IMR-90 (cell line): ENCODE data around the gene EXOSC3. TPM values are rescaled to one million over a fixed set of nuclear protein-coding genes. Genes with fewer than 3 reads are reported as not detected.

Source experiments
- ATAC-seq: fragments of 200-7000 bp; cut with Tn5 transposase; 2 replicates; pipeline ENCODE4 v1.9.1; 2020; ENCODE audit warnings: low read depth, mild to moderate bottlenecking, moderate library complexity
- BruUV-seq: library from RNA; stranded (reverse); fragments of 400-500 nt; replicated peaks from 2 replicates; lab custom pipeline; 2021; lab: Mats Ljungman, UMichigan
- CTCF ChIA-PET: fragments of 300-600 bp; formaldehyde crosslinking; extraction: SDS; loops from one replicate; lab custom pipeline; 2021; ENCODE audit warnings: antibody characterized with exemption; lab: Yijun Ruan, JAX
- POLR2A ChIA-PET: fragments of 300-600 bp; sonication (Branson Sonifier 250); formaldehyde crosslinking; loops from one replicate; lab custom pipeline; 2022; ENCODE audit warnings: antibody characterized with exemption; ENCODE audit not compliant: unreplicated experiment; lab: Charles Lee
- DNase-seq: peaks from one replicate; pipeline ENCODE4 v3.0.0; 2013
- H2AFZ ChIP-seq: replicated peaks from 2 replicates; pipeline ENCODE3; 2013; ENCODE audit warnings: low read length, mild to moderate bottlenecking; ENCODE audit not compliant: poor library complexity
- H2AK5ac ChIP-seq: 2 replicates; pipeline ENCODE4 v1.6.1; 2013; ENCODE audit warnings: low read depth, low read length, inconsistent platforms
- H2AK9ac ChIP-seq: replicated peaks from 2 replicates; pipeline ENCODE3; 2013; ENCODE audit warnings: mild to moderate bottlenecking, low read depth, low read length, moderate library complexity; ENCODE audit not compliant: poor library complexity
- H2BK120ac ChIP-seq: 2 replicates; pipeline ENCODE4 v1.6.1; 2013; ENCODE audit warnings: low read depth, low read length, inconsistent platforms
- H2BK15ac ChIP-seq: 3 replicates; pipeline ENCODE4 v1.6.1; 2013; ENCODE audit warnings: low read depth, low read length, inconsistent platforms
- H2BK20ac ChIP-seq: 2 replicates; pipeline ENCODE4 v1.6.1; 2013; ENCODE audit warnings: low read depth, mild to moderate bottlenecking, inconsistent platforms, low read length, moderate library complexity
- H2BK5ac ChIP-seq: 2 replicates; pipeline ENCODE4 v1.6.1; 2013; ENCODE audit warnings: mild to moderate bottlenecking, low read depth, low read length, inconsistent platforms; ENCODE audit not compliant: poor library complexity, severe bottlenecking
- H3K14ac ChIP-seq: replicated peaks from 2 replicates; pipeline ENCODE4 v1.6.1; 2013; ENCODE audit warnings: low read depth, low read length, inconsistent platforms
- H3K18ac ChIP-seq: 2 replicates; pipeline ENCODE4 v1.6.1; 2013; ENCODE audit warnings: low read depth, low read length, control low read depth
- H3K23ac ChIP-seq: 2 replicates; pipeline ENCODE4 v1.6.1; 2013; ENCODE audit warnings: low read depth, low read length, inconsistent platforms
- H3K27ac ChIP-seq: 2 replicates; pipeline ENCODE4 v1.5.1; 2013; ENCODE audit warnings: mild to moderate bottlenecking, control low read depth, low read length; ENCODE audit not compliant: insufficient read depth
- H3K27me3 ChIP-seq: 2 replicates; pipeline ENCODE4 v1.6.1; 2013; ENCODE audit warnings: low read length; ENCODE audit not compliant: control insufficient read depth, insufficient read depth
- H3K36me3 ChIP-seq: 2 replicates; pipeline ENCODE4 v1.6.1; 2013; ENCODE audit warnings: low read length, mixed read lengths; ENCODE audit not compliant: control insufficient read depth, insufficient read depth
- H3K4ac ChIP-seq: 2 replicates; pipeline ENCODE4 v1.6.1; 2013; ENCODE audit warnings: low read depth, low read length, inconsistent platforms
- H3K4me1 ChIP-seq: 2 replicates; pipeline ENCODE4 v1.6.1; 2013; ENCODE audit warnings: low read length, mixed read lengths; ENCODE audit not compliant: control insufficient read depth, insufficient read depth
- H3K4me2 ChIP-seq: 2 replicates; pipeline ENCODE4 v1.6.1; 2013; ENCODE audit warnings: low read depth, mild to moderate bottlenecking, control low read depth, low read length, moderate library complexity
- H3K4me3 ChIP-seq: 2 replicates; pipeline ENCODE4 v1.5.1; 2013; ENCODE audit warnings: low read depth, mild to moderate bottlenecking, control low read depth, low read length, moderate library complexity; ENCODE audit not compliant: insufficient read depth
- H3K56ac ChIP-seq: 2 replicates; pipeline ENCODE4 v1.6.1; 2013; ENCODE audit warnings: low read length, inconsistent platforms; ENCODE audit not compliant: insufficient read depth; ENCODE audit errors: extremely low read depth
- H3K79me1 ChIP-seq, 2 experiments: 2 replicates each; pipeline ENCODE4 v1.6.1; 2013; ENCODE audit warnings: low read length in 2 of 2, inconsistent platforms in 1 of 2, low read depth in 1 of 2
- H3K9ac ChIP-seq: 2 replicates; pipeline ENCODE4 v1.6.1; 2013; ENCODE audit warnings: low read depth, low read length, control low read depth
- H3K9me1 ChIP-seq: 2 replicates; pipeline ENCODE4 v1.6.1; 2013; ENCODE audit warnings: low read length, inconsistent platforms; ENCODE audit not compliant: insufficient read depth
- H3K9me3 ChIP-seq: 2 replicates; pipeline ENCODE4 v1.6.1; 2013; ENCODE audit warnings: low read length; ENCODE audit not compliant: control insufficient read depth, insufficient read depth
- H4K20me1 ChIP-seq: 2 replicates; pipeline ENCODE4 v1.6.1; 2013; ENCODE audit warnings: low read length, inconsistent platforms; ENCODE audit not compliant: insufficient read depth
- H4K5ac ChIP-seq: 2 replicates; pipeline ENCODE4 v1.6.1; 2013; ENCODE audit warnings: mild to moderate bottlenecking, low read depth, low read length, control low read depth
- H4K8ac ChIP-seq, 2 experiments: 2 replicates each; pipeline ENCODE4 v1.6.1; 2013; ENCODE audit warnings: low read depth in 2 of 2, low read length in 2 of 2, control low read depth in 1 of 2, inconsistent platforms in 1 of 2
- H4K91ac ChIP-seq: 2 replicates; pipeline ENCODE4 v1.6.1; 2013; ENCODE audit warnings: low read depth, low read length, inconsistent platforms; ENCODE audit not compliant: insufficient read depth
- BHLHE40 ChIP-seq: fragments of 150-350 bp; IDR thresholded peaks from 2 replicates; pipeline ENCODE4 v1.6.1; 2016; ENCODE audit warnings: mild to moderate bottlenecking, low read depth, low read length
- CEBPB ChIP-seq: IDR thresholded peaks from 2 replicates; pipeline ENCODE4 v1.6.1; 2012; ENCODE audit warnings: low read depth, low read length, improper control_type of control experiment
- CTCF ChIP-seq: conservative IDR thresholded peaks from 2 replicates; pipeline ENCODE4 v1.5.1; 2012; ENCODE audit warnings: mild to moderate bottlenecking, low read depth, low read length, improper control_type of control experiment
- ELK1 ChIP-seq: fragments of 150-350 bp; IDR thresholded peaks from 2 replicates; pipeline ENCODE4 v1.6.1; 2016; ENCODE audit warnings: low read depth, mild to moderate bottlenecking, low read length, moderate library complexity, borderline replicate concordance
- FOS ChIP-seq: fragments of 150-350 bp; IDR thresholded peaks from 2 replicates; pipeline ENCODE4 v1.6.1; 2016; ENCODE audit warnings: low read depth, low read length
- MAFK ChIP-seq: IDR thresholded peaks from 2 replicates; pipeline ENCODE4 v1.6.1; 2012; ENCODE audit warnings: low read depth, low read length, improper control_type of control experiment
- MAZ ChIP-seq: IDR thresholded peaks from 2 replicates; pipeline ENCODE4 v1.6.1; 2012; ENCODE audit warnings: low read depth, mild to moderate bottlenecking, low read length, improper control_type of control experiment, moderate library complexity, borderline replicate concordance
- MXI1 ChIP-seq: IDR thresholded peaks from 2 replicates; pipeline ENCODE4 v1.6.1; 2012; ENCODE audit warnings: low read depth, mild to moderate bottlenecking, low read length, moderate library complexity, borderline replicate concordance
- POLR2A ChIP-seq: IDR thresholded peaks from 2 replicates; pipeline ENCODE4 v1.6.1; 2012; ENCODE audit warnings: mild to moderate bottlenecking, low read depth, low read length
- RAD21 ChIP-seq: IDR thresholded peaks from 2 replicates; pipeline ENCODE4 v1.6.1; 2012; ENCODE audit warnings: low read length, improper control_type of control experiment
- RCOR1 ChIP-seq: IDR thresholded peaks from 2 replicates; pipeline ENCODE4 v1.6.1; 2012; ENCODE audit warnings: mild to moderate bottlenecking, low read length, improper control_type of control experiment; ENCODE audit not compliant: insufficient replicate concordance
- RFX5 ChIP-seq: IDR thresholded peaks from 2 replicates; pipeline ENCODE4 v1.8.0; 2012; ENCODE audit warnings: low read depth, mild to moderate bottlenecking, low read length, moderate library complexity
- SMC3 ChIP-seq: fragments of 150-350 bp; IDR thresholded peaks from 2 replicates; pipeline ENCODE4 v1.6.1; 2016; ENCODE audit warnings: low read depth, mild to moderate bottlenecking, antibody characterized with exemption, low read length, moderate library complexity
- USF2 ChIP-seq: fragments of 150-350 bp; IDR thresholded peaks from 2 replicates; pipeline ENCODE4 v1.6.1; 2017; ENCODE audit warnings: mild to moderate bottlenecking, antibody characterized with exemption, low read length, low read depth
- WGBS, 2 experiments: methylation state at CpG; one replicate each; pipeline versions ENCODE4 v1.1.5 to v1.1.7; 2013; ENCODE audit warnings: missing lambda C conversion rate in 2 of 2; ENCODE audit not compliant: insufficient read length in 1 of 2; ENCODE audit errors: extremely low coverage in 2 of 2; 5-methylcytosine and 5-hydroxymethylcytosine counted together
- dilution Hi-C: fragments of 300-500 bp; cut with HindIII; formaldehyde crosslinking; loops from one replicate; pipeline ENCODE4 v1.14.3; 2018; ENCODE audit warnings: low sequenced_read_pairs; ENCODE audit not compliant: unreplicated experiment
- in situ Hi-C: fragments of 300-500 bp; cut with MboI; formaldehyde crosslinking; loops from 3 replicates; pipeline ENCODE4 v1.14.3; 2019; ENCODE audit warnings: low sequenced_read_pairs, inconsistent platforms, mixed read lengths
- intact Hi-C: fragments of 100-400 bp; cut with micrococcal nuclease; formaldehyde crosslinking; loops from 2 replicates; pipeline ENCODE4 v1.10.0; 2022
- polyA plus RNA-seq, 3 experiments: library from polyadenylated mRNA; depleted of rRNA; stranded (reverse); fragments of >200 nt; gene quantifications; 2 replicates each; pipeline ENCODE4 v1.2.3, GENCODE V29; 2012; ENCODE audit warnings: low replicate concordance in 1 of 3
- total RNA-seq: library from RNA; depleted of rRNA; stranded (reverse); fragments of >200 nt; gene quantifications from 2 replicates; pipeline ENCODE4 v1.2.3, GENCODE V29; 2012

EXOSC3 gene
- total and polyA plus RNA-seq, 2 of the 4 experiments (the other 2 are of a cell fraction) = 27.1 to 28.9 TPM

- in situ Hi-C loops (no loop called here), dilution Hi-C loops (no loop called here), intact Hi-C loops (no loop called here)
- 0% methylated on average over 45 of the region's 72 CpGs; no CpG with 5 or more reads in 1 of the 2 experiments for WGBS, 2 experiments
- ATAC-seq = peak; percentile 88
- Histone ChIP-seq H3K4me2 (peak within 1 kb of the TSS; percentile 92), H3K36me3 (no peaks in the 10 kb centered on the region), H4K91ac (peak within 1 kb of the TSS; percentile 78), H3K27me3 (no peaks in the 10 kb centered on the region), H2AK5ac (peak within 1 kb of the TSS; percentile 65), H3K79me1 (peaks cover 11 to 33% of the 10 kb centered on the region in 2 experiments), H3K9me3 (no peaks in the 10 kb centered on the region), H4K5ac (peak within 1 kb of the TSS; percentile 100), H4K20me1 (peaks cover 19% of the 10 kb centered on the region; the same call in 1 of the 2 replicates), H3K4me3 (peak within 1 kb of the TSS; percentile 99), H3K23ac (peak within 1 kb of the TSS; percentile 99), H3K4ac (peak within 1 kb of the TSS; percentile 86), H4K8ac (peak within 1 kb of the TSS; percentile 82 to 97), H3K4me1 (peaks cover 2% of the 10 kb centered on the region), H3K56ac (peak within 1 kb of the TSS; percentile 67), H2BK120ac (peak within 1 kb of the TSS; percentile 80; the same call in 1 of the 2 replicates), H2AK9ac (peak within 1 kb of the TSS; percentile 85), H3K14ac (peak within 1 kb of the TSS; percentile 97), H3K18ac (peak within 1 kb of the TSS; percentile 97), H3K9ac (peak within 1 kb of the TSS; percentile 98), H3K27ac (peak within 1 kb of the TSS; percentile 93), H2AFZ (peak within 1 kb of the TSS; percentile 99), H2BK20ac (no peak within 1 kb of the TSS), H3K9me1 (peaks cover 7% of the 10 kb centered on the region; the same call in 1 of the 2 replicates), H2BK15ac (no peak within 1 kb of the TSS; the same call in 2 of the 3 replicates), H2BK5ac (peak within 1 kb of the TSS; percentile 89)
- CTCF ChIA-PET = no interaction called here
- BruUV-seq = TSS peak; percentile 32
- peak; percentile 75 for DNase-seq
- POLR2A ChIA-PET = interaction anchor here (0.5 to 0.6 kb wide), 2 partner anchors 151 to 1364 kb away, joined by 5 to 9 read pairs; no protein-coding TSS in a partner anchor
- TF ChIP-seq BHLHE40 (peak; percentile 39; the same call in 1 of the 2 replicates), MXI1 (no peak), USF2 (no peak), MAFK (no peak), POLR2A (peak; percentile 73), SMC3 (no peak), FOS (no peak), RFX5 (no peak), RCOR1 (peak; percentile 34), CEBPB (no peak), MAZ (peak; percentile 92), CTCF (no peak), ELK1 (no peak), RAD21 (0 out of 2 replicates have a peak, but pooled peaks have one; percentile 4)
Observed at GRCh38 chr9:37800631-37801286, 15.9 kb upstream of the EXOSC3 start, which contains the start of gene DCAF10. Gene DCAF10 (plus strand): TSS chr9:37800797. CDS start chr9:37800867, 70 bp downstream.
